Breast epithelium (tissue), 4 donors: ENCODE results near the gene SRCAP. TPM values are rescaled to one million over a fixed set of nuclear protein-coding genes. Genes with fewer than 3 reads are reported as not detected.

Experiments used
- DNase-seq, 2 donors: peaks; one replicate each; pipeline ENCODE4 v3.0.0-alpha.2; 2019; ENCODE audit warnings: low spot score in 2 of 2
- H3K27ac ChIP-seq, 2 donors: fragments of 200-600 bp; sonication (generic) in 1 of 2; one replicate each; pipeline ENCODE4 v1.5.1; 2016 to 2019; ENCODE audit warnings: mild to moderate bottlenecking in 1 of 2
- H3K27me3 ChIP-seq, 2 donors: fragments of 200-600 bp; sonication (generic) in 1 of 2; one replicate each; pipeline versions ENCODE4 v1.5.1 to v1.6.0; 2017 to 2019; ENCODE audit warnings: control low read depth in 1 of 2, mild to moderate bottlenecking in 1 of 2
- H3K36me3 ChIP-seq: fragments of 200-600 bp; one replicate; pipeline ENCODE4 v1.5.1; 2019
- H3K4me1 ChIP-seq, 2 donors: fragments of 200-600 bp; sonication (generic); one replicate each; pipeline ENCODE4 v1.5.1; 2016 to 2019; ENCODE audit warnings: control low read depth in 1 of 2
- H3K4me3 ChIP-seq, 3 donors: fragments of 200-600 bp; sonication (generic); 1 replicate in 2 of 3; 2 replicates in 1 of 3; pipeline ENCODE4 v1.5.1; 2016 to 2019; ENCODE audit warnings: mild to moderate bottlenecking in 3 of 3, moderate library complexity in 2 of 3
- H3K9me3 ChIP-seq, 2 donors: fragments of 200-600 bp; sonication (generic) in 1 of 2; one replicate each; pipeline ENCODE4 v1.5.1; 2016 to 2019; ENCODE audit warnings: control low read depth in 1 of 2
- POLR2A ChIP-seq: fragments of 450-650 bp; IDR thresholded peaks from one replicate; pipeline ENCODE4 v1.6.1; 2016; ENCODE audit warnings: antibody characterized with exemption, mild to moderate bottlenecking, moderate library complexity
- POLR2AphosphoS5 ChIP-seq, 3 donors: sonication (generic); formaldehyde crosslinking; IDR thresholded peaks; one replicate each; pipeline ENCODE4 v1.6.1; 2017; ENCODE audit warnings: antibody characterized with exemption in 3 of 3
- intact Hi-C: fragments of 100-400 bp; cut with DNase I; formaldehyde crosslinking; loops from one replicate; pipeline ENCODE4 v1.15.1; 2023; ENCODE audit warnings: low total_unique reads
- total RNA-seq, 3 donors: library from RNA; depleted of rRNA; stranded (reverse); fragments of >200 nt; gene quantifications; one replicate each; pipeline ENCODE4 v1.1.0, GENCODE V29; 2016
- TF ChIP-seq, protein P1 (sequence below), 3 donors: fragments of 450-650 bp; IDR thresholded peaks; one replicate each; pipeline ENCODE4 v1.5.1; 2016 to 2017; ENCODE audit warnings: antibody characterized with exemption in 3 of 3, mild to moderate bottlenecking in 3 of 3, moderate library complexity in 3 of 3

Gene SRCAP
- total RNA-seq, 3 donors from 2014 or later: 19.0 to 24.9 (median 20.8) TPM

GRCh38 chr16:30747799-30748633, 49.0 kb downstream of the SRCAP start, which contains the start of gene PHKG2:
TSS of gene PHKG2 (plus strand) at chr16:30748425. CDS start at chr16:30748821, 396 bp downstream.
- Histone ChIP-seq H3K4me1 (peaks cover 0 to 5% of the 10 kb centered on the region in 2 donors), H3K9me3 (no peaks in the 10 kb centered on the region), H3K4me3 (peak within 1 kb of the TSS; percentile 87 to 94 (median 89)), H3K27ac (peak within 1 kb of the TSS; percentile 88 to 91), H3K36me3 (no peaks in the 10 kb centered on the region), H3K27me3 (no peaks in the 10 kb centered on the region)
- peak; percentile 45 for TF ChIP-seq POLR2A
- TF ChIP-seq, protein P1, sequence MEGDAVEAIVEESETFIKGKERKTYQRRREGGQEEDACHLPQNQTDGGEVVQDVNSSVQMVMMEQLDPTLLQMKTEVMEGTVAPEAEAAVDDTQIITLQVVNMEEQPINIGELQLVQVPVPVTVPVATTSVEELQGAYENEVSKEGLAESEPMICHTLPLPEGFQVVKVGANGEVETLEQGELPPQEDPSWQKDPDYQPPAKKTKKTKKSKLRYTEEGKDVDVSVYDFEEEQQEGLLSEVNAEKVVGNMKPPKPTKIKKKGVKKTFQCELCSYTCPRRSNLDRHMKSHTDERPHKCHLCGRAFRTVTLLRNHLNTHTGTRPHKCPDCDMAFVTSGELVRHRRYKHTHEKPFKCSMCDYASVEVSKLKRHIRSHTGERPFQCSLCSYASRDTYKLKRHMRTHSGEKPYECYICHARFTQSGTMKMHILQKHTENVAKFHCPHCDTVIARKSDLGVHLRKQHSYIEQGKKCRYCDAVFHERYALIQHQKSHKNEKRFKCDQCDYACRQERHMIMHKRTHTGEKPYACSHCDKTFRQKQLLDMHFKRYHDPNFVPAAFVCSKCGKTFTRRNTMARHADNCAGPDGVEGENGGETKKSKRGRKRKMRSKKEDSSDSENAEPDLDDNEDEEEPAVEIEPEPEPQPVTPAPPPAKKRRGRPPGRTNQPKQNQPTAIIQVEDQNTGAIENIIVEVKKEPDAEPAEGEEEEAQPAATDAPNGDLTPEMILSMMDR (IDR thresholded peaks at IDR 0.05): no peak
- TF ChIP-seq POLR2AphosphoS5 (IDR thresholded peaks at IDR 0.05): peak; percentile 65 to 82 (median 76)
- DNase-seq: peak; percentile 100
- intact Hi-C loops: no loop called here

GRCh38 chr16:30748634-30749445, 49.9 kb downstream of the SRCAP start:
- intact Hi-C loops: no loop called here
- peak overlapping the region; percentile 87 to 94 (median 89) for H3K4me3 ChIP-seq
- no peaks in the 10 kb centered on the region for H3K27me3 ChIP-seq
- peak overlapping the region; percentile 81 to 88 for H3K27ac ChIP-seq
- DNase-seq: no peak
- H3K4me1 ChIP-seq: peaks cover 0 to 5% of the 10 kb centered on the region in 2 donors
- H3K36me3 ChIP-seq: no peaks in the 10 kb centered on the region
- H3K9me3 ChIP-seq: no peaks in the 10 kb centered on the region
- TF ChIP-seq POLR2A (no peak), POLR2AphosphoS5 (IDR thresholded peaks at IDR 0.05) (no peak)
- TF ChIP-seq, protein P1 (IDR thresholded peaks at IDR 0.05): no peak

DNA sequence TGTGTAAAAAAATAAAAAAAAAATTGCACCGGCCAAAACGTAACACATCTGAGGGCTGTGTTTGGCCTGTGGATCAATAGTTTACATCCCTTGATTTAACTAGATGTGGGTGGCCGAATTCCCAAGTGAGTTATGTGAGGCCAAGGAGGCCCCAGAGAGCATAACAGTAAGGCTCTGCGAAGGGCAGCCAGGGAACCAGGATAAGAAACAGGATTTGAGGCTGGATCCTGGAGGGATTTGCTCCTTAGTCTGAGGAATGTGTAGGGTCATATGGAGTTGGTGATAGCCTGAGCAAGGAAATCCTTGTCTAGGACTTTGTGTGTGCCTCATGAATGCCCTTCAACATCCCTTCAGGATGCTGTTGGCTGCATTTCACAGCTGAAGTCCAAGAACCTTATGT, 51.2 kb downstream of the SRCAP start:
- TF ChIP-seq POLR2A (no peak), POLR2AphosphoS5 (IDR thresholded peaks at IDR 0.05) (no peak)
- TF ChIP-seq, protein P1 (IDR thresholded peaks at IDR 0.05): no peak
- no peak for DNase-seq
- Histone ChIP-seq H3K36me3 (no peaks in the 10 kb centered on the region), H3K4me3 (no peak overlapping the region), H3K9me3 (no peaks in the 10 kb centered on the region), H3K27me3 (no peaks in the 10 kb centered on the region), H3K4me1 (peaks cover 0 to 5% of the 10 kb centered on the region in 2 donors), H3K27ac (no peak overlapping the region)
- intact Hi-C loops: no loop called here

GRCh38 chr16:30750876-30751465, 52.0 kb downstream of the SRCAP start:
- TF ChIP-seq, protein P1 (IDR thresholded peaks at IDR 0.05): no peak
- TF ChIP-seq POLR2A: no peak
- TF ChIP-seq POLR2AphosphoS5 (IDR thresholded peaks at IDR 0.05): no peak
- no peak for DNase-seq
- Histone ChIP-seq H3K4me3 (no peak overlapping the region), H3K9me3 (no peaks in the 10 kb centered on the region), H3K27me3 (no peaks in the 10 kb centered on the region), H3K36me3 (peaks cover 2% of the 10 kb centered on the region), H3K4me1 (peaks cover 0 to 5% of the 10 kb centered on the region in 2 donors), H3K27ac (no peak overlapping the region)
- intact Hi-C loops: no loop called here
